GM12864 (cell line): Measurements from ENCODE around the gene MIA.

Experiments used
- DNase-seq: peaks from one replicate; pipeline ENCODE4 v3.0.0-alpha.2; 2011; ENCODE audit warnings: low read depth
- H3K4me3 ChIP-seq: 2 replicates; pipeline ENCODE4 v1.5.1; 2011; ENCODE audit warnings: mild to moderate bottlenecking, low read depth, low read length, control low read depth
- TF ChIP-seq, protein P1 (sequence below): IDR thresholded peaks from 2 replicates; pipeline ENCODE4 v1.5.1; 2011; ENCODE audit warnings: low read depth, mild to moderate bottlenecking, moderate library complexity, low read length, control low read depth, inconsistent platforms; ENCODE audit errors: missing control alignments

Gene MIA

DNA sequence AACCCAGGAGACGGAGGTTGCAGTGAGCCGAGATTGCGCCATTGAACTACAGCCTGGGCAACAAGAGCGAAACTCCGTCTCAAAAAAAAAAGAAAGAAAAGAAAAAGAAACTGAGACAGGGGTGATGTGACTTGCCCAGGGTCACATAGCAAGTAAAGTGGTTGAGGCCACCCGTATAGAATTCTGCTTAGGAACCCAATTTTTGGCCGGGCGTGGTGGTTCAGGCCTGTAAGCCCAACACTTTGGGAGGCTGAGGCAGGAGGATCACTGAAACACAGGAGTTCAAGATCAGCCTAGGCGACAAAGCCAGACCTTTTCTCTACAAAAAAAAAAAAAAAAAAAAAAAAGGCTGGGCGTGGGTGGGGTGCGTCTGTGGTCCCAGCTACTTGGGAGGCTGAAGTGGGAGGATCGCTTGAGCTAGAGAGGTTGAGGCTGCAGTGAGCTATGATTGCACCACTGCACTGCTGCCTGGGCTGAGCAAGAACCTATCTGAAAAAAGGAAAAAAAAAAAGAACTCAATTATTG is 23.0 kb upstream of the MIA start:
- TF ChIP-seq, protein P1, sequence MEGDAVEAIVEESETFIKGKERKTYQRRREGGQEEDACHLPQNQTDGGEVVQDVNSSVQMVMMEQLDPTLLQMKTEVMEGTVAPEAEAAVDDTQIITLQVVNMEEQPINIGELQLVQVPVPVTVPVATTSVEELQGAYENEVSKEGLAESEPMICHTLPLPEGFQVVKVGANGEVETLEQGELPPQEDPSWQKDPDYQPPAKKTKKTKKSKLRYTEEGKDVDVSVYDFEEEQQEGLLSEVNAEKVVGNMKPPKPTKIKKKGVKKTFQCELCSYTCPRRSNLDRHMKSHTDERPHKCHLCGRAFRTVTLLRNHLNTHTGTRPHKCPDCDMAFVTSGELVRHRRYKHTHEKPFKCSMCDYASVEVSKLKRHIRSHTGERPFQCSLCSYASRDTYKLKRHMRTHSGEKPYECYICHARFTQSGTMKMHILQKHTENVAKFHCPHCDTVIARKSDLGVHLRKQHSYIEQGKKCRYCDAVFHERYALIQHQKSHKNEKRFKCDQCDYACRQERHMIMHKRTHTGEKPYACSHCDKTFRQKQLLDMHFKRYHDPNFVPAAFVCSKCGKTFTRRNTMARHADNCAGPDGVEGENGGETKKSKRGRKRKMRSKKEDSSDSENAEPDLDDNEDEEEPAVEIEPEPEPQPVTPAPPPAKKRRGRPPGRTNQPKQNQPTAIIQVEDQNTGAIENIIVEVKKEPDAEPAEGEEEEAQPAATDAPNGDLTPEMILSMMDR = no peak
- DNase-seq = no peak
- H3K4me3 ChIP-seq = peak overlapping the region; percentile 77

DNA sequence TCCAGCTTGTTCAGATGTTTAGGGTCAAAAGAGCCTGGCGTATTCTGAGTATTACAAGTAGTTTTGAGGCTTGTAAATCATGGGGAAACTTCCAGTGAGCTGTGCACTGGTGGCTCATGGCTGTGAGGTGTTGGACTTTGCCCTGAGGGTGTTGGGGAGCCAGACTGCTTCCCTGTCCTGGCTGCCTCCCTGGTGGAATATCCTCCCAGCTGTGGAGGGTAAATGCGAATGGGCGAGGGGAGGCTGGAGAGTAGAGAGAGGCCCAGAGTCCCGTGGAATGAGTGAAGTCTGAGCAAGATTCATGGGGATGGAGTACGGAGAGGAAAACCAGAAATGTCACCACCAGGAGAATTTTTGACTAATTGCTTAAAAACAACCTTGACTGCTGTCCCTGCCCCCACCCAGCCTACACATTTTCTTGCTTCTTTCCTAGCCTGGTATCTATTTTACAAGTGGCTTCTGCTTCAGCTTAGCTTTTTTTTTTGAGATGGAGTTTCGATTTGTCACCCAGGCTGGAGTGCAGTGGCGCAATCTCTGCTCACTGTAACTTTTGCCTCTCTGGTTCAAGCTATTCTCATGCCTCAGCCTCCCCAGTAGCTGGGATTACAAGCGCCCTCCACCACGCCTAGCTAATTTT is 20.6 kb upstream of the MIA start:
- no peak for DNase-seq
- TF ChIP-seq, protein P1 = no peak
- peak overlapping the region; percentile 55 for H3K4me3 ChIP-seq

DNA sequence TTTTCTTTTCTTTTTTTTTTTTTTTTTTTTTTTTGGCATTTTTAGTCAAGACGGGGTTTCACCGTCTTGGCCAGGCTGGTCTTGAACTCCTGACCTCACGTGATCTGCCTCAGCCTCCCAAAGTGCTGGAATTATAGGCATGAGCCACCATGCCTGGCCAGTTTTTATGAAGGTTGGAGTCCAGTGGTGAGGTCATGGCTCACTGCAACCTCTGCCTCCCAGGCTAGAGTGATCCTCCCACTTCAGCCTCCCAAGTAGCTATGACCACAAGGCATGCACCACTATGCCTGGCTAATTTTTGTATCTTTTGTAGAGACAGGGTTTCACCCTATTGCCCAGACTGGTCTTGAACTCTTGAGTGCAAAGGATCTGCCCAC is 20.1 kb upstream of the MIA start:
- no peak for DNase-seq
- TF ChIP-seq, protein P1 = no peak
- H3K4me3 ChIP-seq = peak overlapping the region; percentile 55

DNA sequence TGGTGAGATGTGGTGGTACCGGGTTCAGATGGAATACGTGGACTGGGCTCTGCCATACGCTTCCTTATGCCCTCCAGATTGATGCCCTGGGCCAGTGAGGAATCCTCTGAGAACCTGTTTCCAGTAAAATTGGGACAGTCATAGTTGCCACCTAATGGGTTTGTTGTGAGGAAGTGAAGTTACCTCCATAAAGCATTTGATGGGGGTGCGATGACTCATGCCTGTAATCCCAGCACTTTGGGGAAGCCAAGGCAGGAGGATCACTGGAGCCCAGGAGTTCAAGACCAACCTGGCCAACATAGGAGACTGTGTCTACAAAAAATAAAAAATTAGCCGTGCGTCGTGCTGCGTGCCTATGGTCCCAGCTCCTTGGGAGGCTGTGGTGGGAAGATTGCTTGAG is 19.5 kb upstream of the MIA start:
- TF ChIP-seq, protein P1 = no peak
- DNase-seq = no peak
- peak overlapping the region; percentile 55 for H3K4me3 ChIP-seq

DNA sequence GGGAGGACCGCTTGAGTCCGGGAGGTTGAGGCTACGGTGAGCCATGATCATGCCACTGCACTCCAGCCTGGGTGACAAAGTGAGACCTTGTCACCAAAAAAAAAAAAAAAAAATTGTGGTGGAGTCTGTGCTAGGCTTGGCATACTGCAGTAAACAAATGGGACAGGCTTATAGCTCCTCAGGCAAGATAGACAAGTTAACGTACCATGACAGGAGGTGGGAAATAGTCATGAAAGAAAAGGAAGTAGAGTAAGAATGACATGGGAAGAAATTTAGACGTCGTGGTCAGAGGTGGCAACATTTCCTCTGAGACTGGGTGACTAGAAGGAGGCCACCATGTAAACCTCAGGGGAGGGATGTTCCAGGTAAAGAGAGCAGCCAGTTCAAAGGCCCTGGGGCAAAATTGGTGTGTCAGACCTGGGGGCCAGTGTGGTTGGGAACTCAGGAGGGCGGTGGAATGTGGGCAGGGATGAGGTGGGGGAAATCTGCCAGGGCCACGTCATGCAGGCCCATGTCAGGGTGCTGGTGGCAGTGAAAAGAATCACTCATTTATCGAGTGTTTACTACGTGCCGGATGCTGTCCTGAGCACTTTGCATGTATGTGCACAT is 18.7 kb upstream of the MIA start:
- H3K4me3 ChIP-seq = no peak overlapping the region; the same call in none of the 2 replicates
- TF ChIP-seq, protein P1 = no peak
- no peak for DNase-seq

DNA sequence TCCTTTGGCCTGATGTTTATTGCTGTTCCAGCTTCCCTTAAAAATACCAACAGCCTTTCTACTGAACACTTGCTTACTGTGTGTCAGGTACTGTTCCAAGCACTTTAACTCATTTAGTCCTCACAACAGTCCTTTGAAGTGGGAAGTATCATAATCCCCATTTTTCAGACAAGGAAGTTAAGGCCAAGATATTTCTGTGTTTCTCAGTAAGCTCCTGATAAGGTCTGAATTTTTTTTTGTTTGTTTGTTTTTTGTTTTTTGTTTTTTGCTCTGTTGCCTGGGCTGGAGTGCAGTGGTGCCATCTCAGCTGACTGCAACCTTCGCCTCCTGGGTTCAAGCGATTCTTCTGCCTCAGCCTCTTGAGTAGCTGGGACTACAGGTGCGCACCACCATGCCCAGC is 16.8 kb upstream of the MIA start:
- H3K4me3 ChIP-seq = no peak overlapping the region
- no peak for DNase-seq
- TF ChIP-seq, protein P1 = no peak

DNA sequence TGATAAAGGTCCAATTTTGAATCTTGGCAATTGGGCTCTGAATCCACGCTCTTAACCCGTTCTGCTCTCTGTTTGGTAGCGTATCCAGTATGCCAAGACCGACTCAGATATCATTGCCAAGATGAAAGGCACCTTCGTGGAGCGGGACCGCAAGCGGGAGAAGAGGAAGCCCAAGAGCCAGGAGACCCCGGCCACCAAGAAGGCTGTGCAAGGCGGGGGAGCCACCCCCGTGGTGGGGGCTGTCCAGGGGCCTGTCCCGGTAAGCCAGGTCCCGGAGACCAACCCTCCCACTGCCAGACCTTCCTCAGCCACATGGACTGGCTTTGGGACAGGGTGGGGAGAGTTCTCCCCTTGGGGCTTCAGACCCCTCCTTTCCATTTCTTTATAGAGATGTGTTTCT is 16.0 kb upstream of the MIA start:
- no peak overlapping the region for H3K4me3 ChIP-seq
- no peak for DNase-seq
- TF ChIP-seq, protein P1 = no peak
